Measurements from ENCODE around the gene TEX48.

GRCh38 chr9:114664181-114664580 is 17.8 kb downstream of the TEX48 start:
- TF ChIP-seq POLR2A (IDR thresholded peaks at IDR 0.05): no peak
- TF ChIP-seq, protein P1, sequence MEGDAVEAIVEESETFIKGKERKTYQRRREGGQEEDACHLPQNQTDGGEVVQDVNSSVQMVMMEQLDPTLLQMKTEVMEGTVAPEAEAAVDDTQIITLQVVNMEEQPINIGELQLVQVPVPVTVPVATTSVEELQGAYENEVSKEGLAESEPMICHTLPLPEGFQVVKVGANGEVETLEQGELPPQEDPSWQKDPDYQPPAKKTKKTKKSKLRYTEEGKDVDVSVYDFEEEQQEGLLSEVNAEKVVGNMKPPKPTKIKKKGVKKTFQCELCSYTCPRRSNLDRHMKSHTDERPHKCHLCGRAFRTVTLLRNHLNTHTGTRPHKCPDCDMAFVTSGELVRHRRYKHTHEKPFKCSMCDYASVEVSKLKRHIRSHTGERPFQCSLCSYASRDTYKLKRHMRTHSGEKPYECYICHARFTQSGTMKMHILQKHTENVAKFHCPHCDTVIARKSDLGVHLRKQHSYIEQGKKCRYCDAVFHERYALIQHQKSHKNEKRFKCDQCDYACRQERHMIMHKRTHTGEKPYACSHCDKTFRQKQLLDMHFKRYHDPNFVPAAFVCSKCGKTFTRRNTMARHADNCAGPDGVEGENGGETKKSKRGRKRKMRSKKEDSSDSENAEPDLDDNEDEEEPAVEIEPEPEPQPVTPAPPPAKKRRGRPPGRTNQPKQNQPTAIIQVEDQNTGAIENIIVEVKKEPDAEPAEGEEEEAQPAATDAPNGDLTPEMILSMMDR (IDR thresholded peaks at IDR 0.05): no peak
